HepG2 (cell line): ENCODE data around the gene PRCP. TPM values are rescaled to one million over a fixed set of nuclear protein-coding genes. Genes with fewer than 3 reads are reported as not detected.
A peak's percentile ranks its signal among the peaks of the same experiment; 100 is the strongest.

Experiments
- FOXC1 ChIP-seq: sonication (generic); formaldehyde crosslinking; IDR thresholded peaks from 2 replicates; pipeline ENCODE4 v1.8.0; 2022; ENCODE audit warnings: mild to moderate bottlenecking, missing genetic modification reagents, borderline replicate concordance
- GATA4 ChIP-seq: sonication (generic); IDR thresholded peaks from 2 replicates; pipeline ENCODE4 v1.6.1; 2016; ENCODE audit warnings: antibody characterized with exemption, low read depth, borderline replicate concordance
- GMEB1 ChIP-seq: sonication (generic); formaldehyde crosslinking; IDR thresholded peaks from 2 replicates; pipeline ENCODE4 v1.5.1; 2020; ENCODE audit warnings: missing genetic modification reagents, mild to moderate bottlenecking, borderline replicate concordance
- KMT2A ChIP-seq: sonication (generic); formaldehyde crosslinking; IDR thresholded peaks from 2 replicates; pipeline ENCODE4 v1.4.0; 2020; ENCODE audit warnings: missing genetic modification reagents
- PITX1 ChIP-seq: sonication (generic); formaldehyde crosslinking; IDR thresholded peaks from 2 replicates; pipeline ENCODE4 v1.5.1; 2020; ENCODE audit warnings: mild to moderate bottlenecking, missing genetic modification reagents
- SALL2 ChIP-seq: sonication (generic); formaldehyde crosslinking; IDR thresholded peaks from 2 replicates; pipeline ENCODE4 v1.8.1; 2023; ENCODE audit warnings: mild to moderate bottlenecking, missing genetic modification reagents, inconsistent platforms
- TRIM24 ChIP-seq: sonication (generic); formaldehyde crosslinking; IDR thresholded peaks from 2 replicates; pipeline ENCODE4 v1.8.0; 2022; ENCODE audit warnings: mild to moderate bottlenecking, missing genetic modification reagents
- ZFP1 ChIP-seq: IDR thresholded peaks from 2 replicates; pipeline ENCODE4 v1.6.1; 2016
- ZNF180 ChIP-seq: sonication (generic); formaldehyde crosslinking; IDR thresholded peaks from 2 replicates; pipeline ENCODE4 v1.4.0; 2020; ENCODE audit warnings: low read depth, missing genetic modification reagents, borderline replicate concordance
- ZNF329 ChIP-seq: sonication (generic); formaldehyde crosslinking; IDR thresholded peaks from 2 replicates; pipeline ENCODE4 v1.9.0; 2021; ENCODE audit warnings: low read depth, mild to moderate bottlenecking, missing genetic modification reagents
- ZNF530 ChIP-seq: sonication (generic); formaldehyde crosslinking; IDR thresholded peaks from 2 replicates; pipeline ENCODE4 v1.5.0; 2020; ENCODE audit warnings: low read depth, mild to moderate bottlenecking, missing genetic modification reagents
- ZNF569 ChIP-seq: sonication (generic); formaldehyde crosslinking; IDR thresholded peaks from 2 replicates; pipeline ENCODE4 v1.5.0; 2020; ENCODE audit warnings: mild to moderate bottlenecking, missing genetic modification reagents, moderate library complexity, borderline replicate concordance
- ZNF7 ChIP-seq: IDR thresholded peaks from 2 replicates; pipeline ENCODE4 v1.6.1; 2016; ENCODE audit warnings: missing biosample characterization, missing genetic modification reagents
- polyA plus RNA-seq, 8 experiments: library from polyadenylated mRNA; depleted of rRNA in 3 of 8; stranded (reverse) in 7 of 8; unstranded in 1 of 8; fragments of >200 nt; fragmentation: Illumina TruSeq in 4 of 8; extraction: Trizol in 4 of 8; gene quantifications; 2 replicates each; pipeline versions ENCODE4 v1.2.1 to v1.2.3, GENCODE V29; 2011 to 2016; ENCODE audit warnings: low read depth in 4 of 8, missing spikeins in 1 of 8, mixed read lengths in 1 of 8; ENCODE audit not compliant: insufficient read depth in 1 of 8
- total RNA-seq, 5 experiments: library from RNA; depleted of rRNA; stranded (reverse); fragments of >200 nt; fragmentation: Illumina TruSeq; extraction: Trizol; gene quantifications; 2 replicates each; pipeline ENCODE4 v1.2.3, GENCODE V29; 2016; ENCODE audit warnings: low read depth in 1 of 5
- TF ChIP-seq, protein P1 (sequence below): sonication (generic); formaldehyde crosslinking; conservative IDR thresholded peaks from 2 replicates; pipeline ENCODE4 v1.4.0; 2020; ENCODE audit warnings: missing genetic modification reagents
- TF ChIP-seq, protein P2 (sequence below): IDR thresholded peaks from 2 replicates; pipeline ENCODE4 v1.6.1; 2016; ENCODE audit warnings: mild to moderate bottlenecking, missing biosample characterization, missing genetic modification reagents
- TF ChIP-seq, protein P3 (sequence below): sonication (generic); formaldehyde crosslinking; IDR thresholded peaks from 2 replicates; pipeline ENCODE4 v1.5.0; 2020; ENCODE audit warnings: mild to moderate bottlenecking, missing genetic modification reagents, borderline replicate concordance

PRCP gene
- total and polyA plus RNA-seq, 2 of the 13 experiments (the other 11 are each of a cell fraction or from before 2014, with no cell fraction given), result 84.2 to 105 TPM

GRCh38 chr11:82900277-82901164 lies at the start of gene PRCP (continued):
- TF ChIP-seq ZNF180 (CRISPR knock-in tag) (no peak), SALL2 (CRISPR knock-in tag) (0 out of 2 replicates have a peak, but pooled peaks have one; percentile 10), ZFP1 (no peak; the same call in 1 of the 2 replicates), TRIM24 (CRISPR knock-in tag) (no peak), ZNF569 (CRISPR knock-in tag) (no peak), KMT2A (CRISPR knock-in tag) (peak; percentile 78; the same call in 1 of the 2 replicates), PITX1 (CRISPR knock-in tag) (peak; percentile 59), GMEB1 (peak; percentile 61), ZNF329 (CRISPR knock-in tag) (0 out of 2 replicates have a peak, but pooled peaks have one; percentile 23), ZNF7 (CRISPR knock-in tag) (no peak), GATA4 (0 out of 2 replicates have a peak, but pooled peaks have one; percentile 18), ZNF530 (no peak), FOXC1 (CRISPR knock-in tag) (no peak)
- TF ChIP-seq, protein P1, sequence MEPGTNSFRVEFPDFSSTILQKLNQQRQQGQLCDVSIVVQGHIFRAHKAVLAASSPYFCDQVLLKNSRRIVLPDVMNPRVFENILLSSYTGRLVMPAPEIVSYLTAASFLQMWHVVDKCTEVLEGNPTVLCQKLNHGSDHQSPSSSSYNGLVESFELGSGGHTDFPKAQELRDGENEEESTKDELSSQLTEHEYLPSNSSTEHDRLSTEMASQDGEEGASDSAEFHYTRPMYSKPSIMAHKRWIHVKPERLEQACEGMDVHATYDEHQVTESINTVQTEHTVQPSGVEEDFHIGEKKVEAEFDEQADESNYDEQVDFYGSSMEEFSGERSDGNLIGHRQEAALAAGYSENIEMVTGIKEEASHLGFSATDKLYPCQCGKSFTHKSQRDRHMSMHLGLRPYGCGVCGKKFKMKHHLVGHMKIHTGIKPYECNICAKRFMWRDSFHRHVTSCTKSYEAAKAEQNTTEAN (CRISPR knock-in tag), result no peak
- TF ChIP-seq, protein P2, sequence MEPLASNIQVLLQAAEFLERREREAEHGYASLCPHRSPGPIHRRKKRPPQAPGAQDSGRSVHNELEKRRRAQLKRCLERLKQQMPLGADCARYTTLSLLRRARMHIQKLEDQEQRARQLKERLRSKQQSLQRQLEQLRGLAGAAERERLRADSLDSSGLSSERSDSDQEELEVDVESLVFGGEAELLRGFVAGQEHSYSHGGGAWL (CRISPR knock-in tag), result peak; percentile 53
- TF ChIP-seq, protein P3, sequence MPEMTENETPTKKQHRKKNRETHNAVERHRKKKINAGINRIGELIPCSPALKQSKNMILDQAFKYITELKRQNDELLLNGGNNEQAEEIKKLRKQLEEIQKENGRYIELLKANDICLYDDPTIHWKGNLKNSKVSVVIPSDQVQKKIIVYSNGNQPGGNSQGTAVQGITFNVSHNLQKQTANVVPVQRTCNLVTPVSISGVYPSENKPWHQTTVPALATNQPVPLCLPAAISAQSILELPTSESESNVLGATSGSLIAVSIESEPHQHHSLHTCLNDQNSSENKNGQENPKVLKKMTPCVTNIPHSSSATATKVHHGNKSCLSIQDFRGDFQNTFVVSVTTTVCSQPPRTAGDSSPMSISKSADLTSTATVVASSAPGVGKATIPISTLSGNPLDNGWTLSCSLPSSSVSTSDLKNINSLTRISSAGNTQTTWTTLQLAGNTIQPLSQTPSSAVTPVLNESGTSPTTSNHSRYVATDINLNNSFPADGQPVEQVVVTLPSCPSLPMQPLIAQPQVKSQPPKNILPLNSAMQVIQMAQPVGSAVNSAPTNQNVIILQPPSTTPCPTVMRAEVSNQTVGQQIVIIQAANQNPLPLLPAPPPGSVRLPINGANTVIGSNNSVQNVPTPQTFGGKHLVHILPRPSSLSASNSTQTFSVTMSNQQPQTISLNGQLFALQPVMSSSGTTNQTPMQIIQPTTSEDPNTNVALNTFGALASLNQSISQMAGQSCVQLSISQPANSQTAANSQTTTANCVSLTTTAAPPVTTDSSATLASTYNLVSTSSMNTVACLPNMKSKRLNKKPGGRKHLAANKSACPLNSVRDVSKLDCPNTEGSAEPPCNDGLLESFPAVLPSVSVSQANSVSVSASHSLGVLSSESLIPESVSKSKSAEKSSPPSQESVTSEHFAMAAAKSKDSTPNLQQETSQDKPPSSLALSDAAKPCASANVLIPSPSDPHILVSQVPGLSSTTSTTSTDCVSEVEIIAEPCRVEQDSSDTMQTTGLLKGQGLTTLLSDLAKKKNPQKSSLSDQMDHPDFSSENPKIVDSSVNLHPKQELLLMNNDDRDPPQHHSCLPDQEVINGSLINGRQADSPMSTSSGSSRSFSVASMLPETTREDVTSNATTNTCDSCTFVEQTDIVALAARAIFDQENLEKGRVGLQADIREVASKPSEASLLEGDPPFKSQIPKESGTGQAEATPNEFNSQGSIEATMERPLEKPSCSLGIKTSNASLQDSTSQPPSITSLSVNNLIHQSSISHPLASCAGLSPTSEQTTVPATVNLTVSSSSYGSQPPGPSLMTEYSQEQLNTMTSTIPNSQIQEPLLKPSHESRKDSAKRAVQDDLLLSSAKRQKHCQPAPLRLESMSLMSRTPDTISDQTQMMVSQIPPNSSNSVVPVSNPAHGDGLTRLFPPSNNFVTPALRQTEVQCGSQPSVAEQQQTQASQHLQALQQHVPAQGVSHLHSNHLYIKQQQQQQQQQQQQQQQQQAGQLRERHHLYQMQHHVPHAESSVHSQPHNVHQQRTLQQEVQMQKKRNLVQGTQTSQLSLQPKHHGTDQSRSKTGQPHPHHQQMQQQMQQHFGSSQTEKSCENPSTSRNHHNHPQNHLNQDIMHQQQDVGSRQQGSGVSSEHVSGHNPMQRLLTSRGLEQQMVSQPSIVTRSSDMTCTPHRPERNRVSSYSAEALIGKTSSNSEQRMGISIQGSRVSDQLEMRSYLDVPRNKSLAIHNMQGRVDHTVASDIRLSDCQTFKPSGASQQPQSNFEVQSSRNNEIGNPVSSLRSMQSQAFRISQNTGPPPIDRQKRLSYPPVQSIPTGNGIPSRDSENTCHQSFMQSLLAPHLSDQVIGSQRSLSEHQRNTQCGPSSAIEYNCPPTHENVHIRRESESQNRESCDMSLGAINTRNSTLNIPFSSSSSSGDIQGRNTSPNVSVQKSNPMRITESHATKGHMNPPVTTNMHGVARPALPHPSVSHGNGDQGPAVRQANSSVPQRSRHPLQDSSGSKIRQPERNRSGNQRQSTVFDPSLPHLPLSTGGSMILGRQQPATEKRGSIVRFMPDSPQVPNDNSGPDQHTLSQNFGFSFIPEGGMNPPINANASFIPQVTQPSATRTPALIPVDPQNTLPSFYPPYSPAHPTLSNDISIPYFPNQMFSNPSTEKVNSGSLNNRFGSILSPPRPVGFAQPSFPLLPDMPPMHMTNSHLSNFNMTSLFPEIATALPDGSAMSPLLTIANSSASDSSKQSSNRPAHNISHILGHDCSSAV, result 0 out of 2 replicates have a peak, but pooled peaks have one; percentile 51
